ENCODE data around the gene ZNF398. TPM values are rescaled to one million over a fixed set of nuclear protein-coding genes. Genes with fewer than 3 reads are reported as not detected.

The ZNF398 gene
- total RNA-seq, 1 experiment from 2014 or later, result 62.1 TPM

DNA sequence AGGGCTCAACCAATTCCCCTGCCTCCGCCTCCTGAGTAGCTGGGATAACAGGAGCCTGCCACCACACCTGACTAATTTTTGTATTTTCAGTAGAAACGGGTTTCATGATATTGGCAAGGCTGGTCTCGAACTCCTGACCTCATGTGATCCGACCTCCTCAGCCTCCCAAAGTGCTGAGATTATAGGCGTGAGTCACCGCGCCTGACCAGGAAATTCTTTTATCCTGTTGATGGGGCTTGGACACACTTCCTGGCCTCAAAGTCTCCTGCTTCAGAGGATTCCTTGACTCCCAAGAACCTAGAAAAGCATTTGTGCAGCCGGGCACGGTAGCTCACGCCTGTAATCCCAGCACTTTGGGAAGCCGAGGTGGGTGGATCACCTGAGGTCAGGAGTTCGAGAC, 37.3 kb upstream of the ZNF398 start:
- Histone ChIP-seq H2AFZ (ENCODE audit: low read length) (no peak overlapping the region), H3K18ac (ENCODE audit: insufficient read length, low read depth, low read length) (no peak overlapping the region), H3K27me3 (ENCODE audit: insufficient read depth, low read length) (no peaks in the 10 kb centered on the region), H2BK20ac (ENCODE audit: low read depth, low read length, poor library complexity, severe bottlenecking) (no peak overlapping the region), H2AK5ac (ENCODE audit: insufficient read length, low read length) (no peak overlapping the region), H2BK5ac (ENCODE audit: insufficient read length, low read length) (no peak overlapping the region), H2BK120ac (ENCODE audit: low read depth, low read length, poor library complexity, severe bottlenecking) (no peak overlapping the region), H3K79me1 (ENCODE audit: insufficient read depth, low read depth, low read length, poor library complexity, severe bottlenecking) (no peaks in the 10 kb centered on the region), H3K27ac (ENCODE audit: insufficient read length, low read depth, low read length) (no peak overlapping the region), H3K23ac (ENCODE audit: insufficient read length, low read depth, low read length) (no peak overlapping the region), H4K20me1 (ENCODE audit: control insufficient read depth, insufficient read depth, insufficient read length) (no peaks in the 10 kb centered on the region), H2BK12ac (ENCODE audit: insufficient read length, low read depth, low read length) (no peak overlapping the region), H3K4me2 (ENCODE audit: insufficient read depth, insufficient read length, low read length) (no peak overlapping the region), H3T11ph (ENCODE audit: low read length) (no peak overlapping the region), H3K9me3 (ENCODE audit: control insufficient read depth, low read depth, low read length) (no peaks in the 10 kb centered on the region), H3K56ac (ENCODE audit: insufficient read length, low read depth, low read length) (no peak overlapping the region), H3K4ac (ENCODE audit: low read depth, low read length) (no peak overlapping the region), H2BK15ac (ENCODE audit: low read depth, low read length) (no peak overlapping the region), H4K5ac (ENCODE audit: insufficient read length, low read depth, low read length) (no peak overlapping the region), H3K4me1 (ENCODE audit: insufficient read depth, low read length) (no peaks in the 10 kb centered on the region), H4K8ac (replicated peaks; ENCODE audit: insufficient read length, low read depth, low read length) (no peak overlapping the region), H3K14ac (ENCODE audit: insufficient read depth, low read length) (no peak overlapping the region), H3K79me2 (ENCODE audit: insufficient read depth, low read length) (no peaks in the 10 kb centered on the region), H3K9ac (ENCODE audit: extremely low read depth, insufficient read length, low read length) (no peak overlapping the region), H3K23me2 (ENCODE audit: insufficient read length, low read depth, low read length, poor library complexity, severe bottlenecking) (no peaks in the 10 kb centered on the region), H4K91ac (ENCODE audit: insufficient read length, low read depth, low read length) (no peak overlapping the region)
- DNase-seq, result no peak
- H3K36me3 Mint-ChIP-seq (ENCODE audit: insufficient read depth in 1 of 3, low read depth in 3 of 3), result peaks cover 6 to 10% (median 9%) of the 10 kb centered on the region in 3 experiments; a peak in 6 of 7 replicates
- TF ChIP-seq, protein P1, sequence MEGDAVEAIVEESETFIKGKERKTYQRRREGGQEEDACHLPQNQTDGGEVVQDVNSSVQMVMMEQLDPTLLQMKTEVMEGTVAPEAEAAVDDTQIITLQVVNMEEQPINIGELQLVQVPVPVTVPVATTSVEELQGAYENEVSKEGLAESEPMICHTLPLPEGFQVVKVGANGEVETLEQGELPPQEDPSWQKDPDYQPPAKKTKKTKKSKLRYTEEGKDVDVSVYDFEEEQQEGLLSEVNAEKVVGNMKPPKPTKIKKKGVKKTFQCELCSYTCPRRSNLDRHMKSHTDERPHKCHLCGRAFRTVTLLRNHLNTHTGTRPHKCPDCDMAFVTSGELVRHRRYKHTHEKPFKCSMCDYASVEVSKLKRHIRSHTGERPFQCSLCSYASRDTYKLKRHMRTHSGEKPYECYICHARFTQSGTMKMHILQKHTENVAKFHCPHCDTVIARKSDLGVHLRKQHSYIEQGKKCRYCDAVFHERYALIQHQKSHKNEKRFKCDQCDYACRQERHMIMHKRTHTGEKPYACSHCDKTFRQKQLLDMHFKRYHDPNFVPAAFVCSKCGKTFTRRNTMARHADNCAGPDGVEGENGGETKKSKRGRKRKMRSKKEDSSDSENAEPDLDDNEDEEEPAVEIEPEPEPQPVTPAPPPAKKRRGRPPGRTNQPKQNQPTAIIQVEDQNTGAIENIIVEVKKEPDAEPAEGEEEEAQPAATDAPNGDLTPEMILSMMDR (conservative IDR thresholded peaks at IDR 0.05), result no peak
- H3K27ac Mint-ChIP-seq, result no peak overlapping the region
- H3K9me3 Mint-ChIP-seq, result no peaks in the 10 kb centered on the region; a peak in 1 of 5 replicates
- H3K4me1 Mint-ChIP-seq, result no peaks in the 10 kb centered on the region
- no peak overlapping the region for H3K4me3 Mint-ChIP-seq
- H3K27me3 Mint-ChIP-seq (ENCODE audit: low read depth), result no peaks in the 10 kb centered on the region
- no CpG with 5 or more reads among the region's 12 CpGs for WGBS (ENCODE audit: extremely low coverage, insufficient read length, low lambda C conversion rate)

Data from H9 (cell line).